A673 (cell line): ENCODE data around the gene CALCOCO2.

Experiments
- EZH2 ChIP-seq: fragments of 200-600 bp; sonication (generic); IDR thresholded peaks from 2 replicates; pipeline ENCODE4 v1.6.1; 2017; ENCODE audit warnings: borderline replicate concordance, low read depth, mild to moderate bottlenecking, mixed read lengths, antibody characterized with exemption, low read length; ENCODE audit not compliant: poor library complexity, severe bottlenecking
- TF ChIP-seq, protein P1 (sequence below): fragments of 300-800, 200-600 bp; sonication (generic); conservative IDR thresholded peaks from 2 replicates; pipeline ENCODE4 v1.5.1; 2017; ENCODE audit warnings: low read depth, mild to moderate bottlenecking, antibody characterized with exemption, low read length, moderate library complexity, mixed read lengths

DNA sequence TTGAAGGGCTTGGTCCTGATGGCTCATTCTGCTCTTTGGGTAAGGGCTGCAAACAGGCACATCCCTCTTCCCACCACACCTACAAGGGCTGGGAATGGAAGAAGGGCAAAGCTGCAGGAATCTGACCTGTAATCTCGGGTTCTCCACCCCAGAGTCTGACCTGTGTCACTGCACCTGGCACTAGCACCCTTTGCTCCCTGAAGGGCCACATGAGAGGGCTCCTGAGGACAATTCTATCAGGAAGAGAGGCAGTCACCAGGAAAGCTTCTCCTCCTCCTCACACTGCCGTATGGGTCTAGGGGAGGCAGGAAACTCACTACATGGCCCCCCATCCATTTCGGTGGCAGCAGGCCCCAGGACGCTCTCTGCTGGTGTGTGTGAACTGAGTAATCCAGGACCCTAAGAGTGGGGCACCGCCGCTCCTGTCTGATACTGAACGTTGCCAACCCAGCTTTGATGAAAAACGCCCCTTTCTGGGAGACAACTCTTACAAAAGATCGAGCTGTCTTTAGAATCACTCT, 40.2 kb upstream of the CALCOCO2 start:
- TF ChIP-seq, protein P1, sequence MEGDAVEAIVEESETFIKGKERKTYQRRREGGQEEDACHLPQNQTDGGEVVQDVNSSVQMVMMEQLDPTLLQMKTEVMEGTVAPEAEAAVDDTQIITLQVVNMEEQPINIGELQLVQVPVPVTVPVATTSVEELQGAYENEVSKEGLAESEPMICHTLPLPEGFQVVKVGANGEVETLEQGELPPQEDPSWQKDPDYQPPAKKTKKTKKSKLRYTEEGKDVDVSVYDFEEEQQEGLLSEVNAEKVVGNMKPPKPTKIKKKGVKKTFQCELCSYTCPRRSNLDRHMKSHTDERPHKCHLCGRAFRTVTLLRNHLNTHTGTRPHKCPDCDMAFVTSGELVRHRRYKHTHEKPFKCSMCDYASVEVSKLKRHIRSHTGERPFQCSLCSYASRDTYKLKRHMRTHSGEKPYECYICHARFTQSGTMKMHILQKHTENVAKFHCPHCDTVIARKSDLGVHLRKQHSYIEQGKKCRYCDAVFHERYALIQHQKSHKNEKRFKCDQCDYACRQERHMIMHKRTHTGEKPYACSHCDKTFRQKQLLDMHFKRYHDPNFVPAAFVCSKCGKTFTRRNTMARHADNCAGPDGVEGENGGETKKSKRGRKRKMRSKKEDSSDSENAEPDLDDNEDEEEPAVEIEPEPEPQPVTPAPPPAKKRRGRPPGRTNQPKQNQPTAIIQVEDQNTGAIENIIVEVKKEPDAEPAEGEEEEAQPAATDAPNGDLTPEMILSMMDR: no peak
- no peak for TF ChIP-seq EZH2
